GM21367 (cell line): ENCODE measurements around the gene ARAP3.

Source experiments
- ATAC-seq: cut with Tn5 transposase; IDR thresholded peaks from one replicate; pipeline ENCODE4 v1.9.1; 2021; ENCODE audit not compliant: unreplicated experiment

Gene ARAP3

DNA sequence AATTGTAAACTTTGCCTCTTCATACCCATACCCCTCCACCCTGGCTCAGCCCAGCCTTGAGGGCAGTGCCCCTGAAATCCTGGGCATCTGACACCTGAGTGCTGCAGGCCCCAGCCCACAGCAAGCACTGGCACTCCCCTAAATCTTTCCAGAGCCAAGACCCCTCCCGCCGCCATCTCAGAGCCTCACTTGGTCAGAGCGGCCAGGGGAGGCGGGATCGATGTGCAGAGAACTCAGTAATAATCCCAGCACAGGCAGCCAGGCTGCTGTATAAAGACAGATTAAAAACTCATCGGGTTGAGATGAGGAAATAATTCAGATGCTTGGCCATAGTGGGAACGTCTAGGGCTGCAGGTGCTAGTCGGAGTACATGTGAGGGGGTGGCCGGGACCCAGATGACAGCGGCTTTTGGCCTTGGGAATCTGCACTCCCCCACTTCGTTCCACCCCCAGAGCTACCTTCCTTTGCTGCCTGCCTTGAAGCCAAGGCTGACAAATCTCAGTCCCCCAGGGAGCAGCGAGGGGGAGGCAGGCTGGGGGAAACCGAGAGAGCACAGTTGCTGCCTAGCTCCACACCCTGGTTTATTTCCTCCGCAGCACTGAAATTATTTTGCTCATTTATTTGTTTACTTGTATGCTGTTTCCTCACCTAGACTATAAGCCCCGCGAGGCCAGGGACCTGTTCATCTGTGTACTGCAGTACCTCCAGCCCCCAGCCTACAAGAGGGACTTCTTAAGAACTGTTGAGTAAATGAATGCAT is 19.5 kb upstream of the ARAP3 start:
- peak; percentile 58 for ATAC-seq

- ATAC-seq, result no peak
These were observed 15.6 kb upstream of the ARAP3 start for GRCh38 chr5:141697586-141697985.

DNA sequence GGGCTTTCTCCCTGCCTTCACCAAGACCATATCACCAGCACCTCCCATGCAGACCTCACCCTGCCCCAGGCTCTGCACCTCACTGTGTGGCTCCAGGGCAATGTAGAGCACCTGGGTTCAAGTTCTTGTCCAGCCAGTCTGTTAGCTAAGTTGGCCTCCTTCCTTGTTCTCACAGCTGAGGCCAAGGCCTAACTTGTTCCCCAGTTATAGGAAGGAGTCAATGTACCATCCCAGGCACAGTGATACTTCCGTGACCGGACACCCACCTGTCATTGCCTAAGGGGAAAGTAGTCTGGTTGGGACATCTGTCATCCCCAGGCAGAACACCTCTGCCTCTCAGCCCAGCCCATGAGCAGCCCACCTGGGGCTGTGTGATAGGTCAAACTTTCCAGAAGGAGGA is 14.4 kb upstream of the ARAP3 start:
- ATAC-seq, result no peak

GRCh38 chr5:141695627-141696215 is 13.7 kb upstream of the ARAP3 start:
- no peak for ATAC-seq

DNA sequence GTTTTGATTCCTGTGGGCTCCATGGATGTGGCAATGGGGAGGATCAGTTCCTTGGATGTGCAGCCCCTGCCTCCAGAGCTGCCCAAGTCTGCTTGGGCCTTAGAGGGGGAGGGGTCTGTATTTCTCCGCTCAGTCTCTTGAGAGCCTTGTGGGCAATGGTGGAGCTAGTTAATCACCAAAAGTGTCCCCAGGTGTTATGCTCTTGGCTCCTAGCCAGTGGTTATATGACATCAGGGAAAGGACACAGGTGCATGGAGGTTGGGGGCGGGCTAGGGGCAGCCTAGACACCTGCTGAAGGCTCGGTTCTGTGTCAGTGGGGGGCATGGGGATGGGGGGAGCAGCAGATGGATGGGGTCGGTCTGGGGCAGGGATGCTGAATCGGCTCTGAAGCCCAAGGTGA is 12.4 kb upstream of the ARAP3 start:
- ATAC-seq, result no peak

DNA sequence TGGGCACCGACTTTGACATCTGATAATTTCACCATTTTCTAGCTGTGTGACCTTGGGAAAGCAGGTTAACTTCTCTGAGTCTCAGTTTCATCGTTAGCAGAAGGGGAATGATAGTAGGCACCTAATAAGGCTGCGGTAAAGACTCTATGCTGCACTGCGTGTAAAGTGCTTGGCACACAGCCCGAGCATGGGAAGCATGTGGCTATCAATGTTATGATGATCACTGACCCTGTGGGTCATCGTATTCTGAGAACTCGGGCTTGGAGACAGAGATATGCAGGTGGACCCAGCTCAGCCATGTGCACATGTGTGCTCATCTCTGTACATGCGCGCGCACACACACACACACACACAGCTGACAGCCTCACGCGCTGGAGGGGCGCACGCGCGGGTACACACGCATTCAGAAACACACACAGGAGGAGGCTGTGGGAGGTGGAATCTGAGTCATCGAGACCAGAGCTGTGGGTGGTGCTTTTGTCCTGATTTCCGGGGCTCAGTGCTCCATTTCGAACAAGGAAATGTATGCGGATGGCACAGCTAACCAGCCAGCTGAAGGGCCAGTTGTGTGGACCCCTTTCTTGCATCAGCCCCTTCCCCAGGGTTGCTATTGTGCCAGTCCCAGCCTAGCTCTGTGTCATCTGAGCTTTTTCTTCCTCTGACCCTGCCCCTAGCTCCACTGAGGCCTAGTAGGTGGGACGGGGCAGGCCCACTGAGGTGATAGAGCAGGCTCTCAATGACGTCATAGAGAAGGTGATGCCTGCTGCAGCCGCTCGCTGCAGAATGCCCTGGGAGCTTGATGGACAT is 11.1 kb upstream of the ARAP3 start:
- no peak for ATAC-seq

- ATAC-seq, result no peak
These were observed 10.5 kb upstream of the ARAP3 start for GRCh38 chr5:141692533-141692888.

- peak; percentile 90 for ATAC-seq
These were observed 10.0 kb upstream of the ARAP3 start for GRCh38 chr5:141691867-141692532.

DNA sequence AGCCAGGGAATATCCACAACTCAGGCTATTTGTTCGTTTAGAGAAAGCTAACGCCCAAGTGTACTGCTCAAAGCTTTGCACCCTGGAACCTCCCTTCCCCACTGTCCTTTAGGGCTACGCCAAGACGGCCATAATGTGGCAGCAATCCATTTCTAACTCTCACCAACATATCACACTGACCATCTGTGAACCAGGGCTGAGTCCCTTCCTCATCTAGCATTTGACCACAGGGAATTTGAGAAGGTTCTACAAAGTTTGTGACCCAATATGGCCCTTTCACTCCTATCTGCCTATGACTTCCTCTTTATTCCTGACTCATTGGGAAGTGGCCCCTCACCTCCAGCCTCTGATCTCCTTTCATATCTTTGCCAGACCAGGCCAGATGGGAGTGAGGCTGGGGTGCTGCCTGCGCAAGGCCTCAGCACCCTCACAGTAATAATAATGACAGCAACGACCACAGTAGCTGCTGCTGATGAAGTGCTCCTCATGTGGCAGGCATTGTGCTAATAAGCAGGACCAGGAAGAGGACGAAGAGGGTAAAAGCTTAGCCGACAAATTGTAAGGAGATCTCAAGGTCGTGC is 9.3 kb upstream of the ARAP3 start:
- no peak for ATAC-seq

DNA sequence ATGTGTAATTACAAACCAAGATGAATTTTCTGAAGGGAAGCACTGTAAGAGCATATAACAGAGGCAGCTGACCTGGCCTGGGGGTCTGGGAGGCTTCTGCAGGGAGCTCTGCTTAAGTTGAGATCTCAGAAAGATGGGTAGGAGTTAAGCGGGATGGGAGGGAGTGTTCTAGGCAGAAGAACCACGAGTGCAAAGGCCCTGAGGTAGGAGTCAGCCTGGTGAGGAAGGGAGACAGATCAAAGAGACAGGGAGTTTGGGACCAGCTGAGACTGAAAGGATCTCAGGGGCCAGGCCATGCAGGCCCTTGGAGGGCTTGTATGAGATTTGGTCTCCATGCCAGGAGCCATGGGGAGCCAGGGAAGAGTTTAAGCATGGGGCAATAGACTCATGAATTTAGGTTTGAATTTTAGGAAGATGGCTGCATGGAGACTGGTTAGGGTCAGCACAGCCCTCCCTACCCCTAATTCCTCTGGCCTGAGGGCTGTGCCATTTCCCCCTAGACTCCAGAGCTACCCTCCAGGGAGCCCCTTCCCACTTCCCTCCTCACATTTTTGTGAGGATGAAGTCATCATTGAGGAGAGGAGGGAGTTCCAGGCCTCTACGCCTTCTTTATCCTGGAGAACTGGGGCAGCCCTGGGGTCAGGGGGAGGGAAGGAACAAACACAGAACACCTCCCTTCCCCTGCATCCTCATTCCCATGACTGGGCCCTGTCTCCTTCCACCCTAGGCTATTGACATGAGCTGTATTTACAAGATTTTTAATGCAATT is 4.8 kb upstream of the ARAP3 start:
- no peak for ATAC-seq

- no peak for ATAC-seq
These were observed 3.6 kb upstream of the ARAP3 start for GRCh38 chr5:141685591-141685990.

DNA sequence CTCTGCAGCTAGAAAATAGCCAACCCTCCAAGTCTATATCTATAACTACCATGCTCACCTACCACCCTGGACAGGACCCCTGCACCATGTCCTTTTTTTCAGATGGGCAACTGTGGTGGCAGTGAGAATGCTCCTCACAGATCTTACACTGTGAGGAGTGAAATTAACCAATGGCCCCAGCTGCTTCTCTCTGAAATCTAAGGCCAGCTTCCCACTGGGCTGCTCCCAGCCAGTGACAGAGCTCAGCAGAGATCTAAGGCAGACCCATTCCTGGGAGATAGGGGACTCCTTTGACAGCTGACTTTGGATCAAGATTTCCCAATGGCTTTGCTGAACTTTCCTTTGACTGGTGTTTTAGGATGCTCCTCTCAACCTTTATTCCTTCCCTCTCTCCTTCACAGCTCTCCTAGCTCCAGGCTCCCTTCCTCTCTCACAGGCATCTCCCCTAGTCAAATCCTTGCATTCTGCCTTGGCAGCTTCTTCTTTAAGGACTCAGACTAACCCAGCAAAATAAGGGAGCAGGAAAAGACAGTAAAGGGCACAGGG is 1.6 kb upstream of the ARAP3 start:
- ATAC-seq, result no peak

GRCh38 chr5:141681295-141681694 is 735 bp downstream of the ARAP3 start:
- no peak for ATAC-seq

GRCh38 chr5:141680751-141681201 is 1.3 kb downstream of the ARAP3 start:
- ATAC-seq, result no peak

DNA sequence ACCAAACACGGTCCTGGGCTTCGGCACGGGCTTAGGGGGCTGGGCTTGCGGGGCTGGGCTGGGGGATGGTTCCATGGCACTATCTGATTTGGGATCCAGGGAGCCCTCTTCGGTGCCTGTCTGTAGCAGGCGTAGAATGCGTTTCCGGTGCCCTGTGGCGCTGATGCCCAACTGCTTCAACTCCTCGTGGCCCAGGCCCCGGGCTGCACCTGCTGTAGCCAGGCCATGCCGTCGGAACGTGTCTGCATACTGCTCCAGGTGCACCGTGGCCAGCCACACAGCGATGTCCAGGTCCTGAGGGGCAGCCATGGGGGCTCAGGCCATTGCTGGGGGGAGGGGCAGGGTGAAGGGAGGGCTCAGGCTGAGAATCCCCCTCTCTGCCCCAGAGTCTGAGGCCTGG is 1.9 kb downstream of the ARAP3 start:
- no peak for ATAC-seq

DNA sequence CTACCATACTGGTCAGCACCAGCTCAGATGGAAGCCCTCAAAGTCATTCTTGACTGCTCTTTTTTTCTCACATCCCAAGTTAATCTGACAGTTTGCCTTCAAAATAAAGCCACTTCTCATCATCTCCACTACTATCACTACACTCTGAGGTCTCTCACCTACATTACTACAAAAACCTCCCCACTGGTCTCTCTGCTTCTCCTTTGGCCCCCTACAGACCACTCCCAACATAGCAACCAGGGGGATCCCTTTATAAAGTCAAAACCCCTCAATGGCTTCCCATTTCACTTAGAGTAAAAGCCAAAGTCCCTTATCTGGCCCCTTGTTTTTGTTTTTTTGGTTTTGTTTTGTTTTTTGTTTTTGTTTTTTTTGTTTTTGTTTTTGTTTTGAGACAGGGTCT is 4.6 kb downstream of the ARAP3 start:
- ATAC-seq, result no peak

GRCh38 chr5:141675672-141676071 is 6.4 kb downstream of the ARAP3 start:
- no peak for ATAC-seq

- no peak for ATAC-seq
These were observed 7.3 kb downstream of the ARAP3 start for GRCh38 chr5:141674747-141675146.

GRCh38 chr5:141672841-141673813 is 8.9 kb downstream of the ARAP3 start:
- no peak for ATAC-seq
